K562 (cell line): ENCODE results near the gene HRH3.

Source experiments
- ARID4B ChIP-seq: sonication (generic); formaldehyde crosslinking; IDR thresholded peaks from 2 replicates; pipeline ENCODE4 v1.8.0; 2022; ENCODE audit warnings: mild to moderate bottlenecking, missing genetic modification reagents
- BACH1 ChIP-seq: fragments of 200-800 bp; sonication (Bioruptor generic); IDR thresholded peaks from 2 replicates; pipeline ENCODE4 v1.6.1; 2016; ENCODE audit warnings: missing genetic modification characterization, missing compliant biosample characterization
- CSDE1 ChIP-seq, 2 experiments: fragments of 450-650 bp; IDR thresholded peaks; 2 replicates each; pipeline ENCODE4 v1.6.1; 2016; ENCODE audit warnings: mild to moderate bottlenecking in 1 of 2
- CTCF ChIP-seq, 3 experiments: IDR thresholded peaks in 2 of 3; conservative IDR thresholded peaks in 1 of 3; 2 replicates each; pipeline ENCODE4 v1.5.1; 2011 to 2012; ENCODE audit warnings: low read length in 3 of 3, mild to moderate bottlenecking in 3 of 3, control low read depth in 2 of 3, improper control_type of control experiment in 1 of 3, inconsistent platforms in 1 of 3, low read depth in 1 of 3, mixed read lengths in 1 of 3, moderate library complexity in 1 of 3; ENCODE audit not compliant: insufficient read depth in 2 of 3
- E2F6 ChIP-seq, 2 experiments: IDR thresholded peaks; 2 replicates each; pipeline ENCODE4 v1.6.1; 2011; ENCODE audit warnings: borderline replicate concordance in 1 of 2, control low read depth in 1 of 2, low read depth in 1 of 2, low read length in 1 of 2, mild to moderate bottlenecking in 1 of 2, mixed read lengths in 1 of 2, moderate library complexity in 1 of 2; ENCODE audit not compliant: insufficient read depth in 1 of 2, insufficient read length in 1 of 2, poor library complexity in 1 of 2, severe bottlenecking in 1 of 2; ENCODE audit errors: extremely low read depth in 1 of 2
- EZH2 ChIP-seq: IDR thresholded peaks from 2 replicates; pipeline ENCODE4 v1.6.1; 2012; ENCODE audit warnings: low read depth, mild to moderate bottlenecking, inconsistent platforms, low read length, borderline replicate concordance
- FOXP4 ChIP-seq: sonication (generic); formaldehyde crosslinking; IDR thresholded peaks from 2 replicates; pipeline ENCODE4 v1.8.0; 2022; ENCODE audit warnings: mild to moderate bottlenecking, missing genetic modification reagents, borderline replicate concordance
- MYC ChIP-seq, 2 experiments: fragments of 250-450 bp in 1 of 2; sonication (Bioruptor Pico) in 1 of 2; IDR thresholded peaks; 2 replicates each; pipeline versions ENCODE4 v1.5.1 to v1.6.1; 2012 to 2021; ENCODE audit warnings: low read depth in 2 of 2, borderline replicate concordance in 1 of 2, improper control_type of control experiment in 1 of 2, low read length in 1 of 2, mild to moderate bottlenecking in 1 of 2, moderate library complexity in 1 of 2
- NR2F6 ChIP-seq: fragments of 450-650 bp; formaldehyde crosslinking; IDR thresholded peaks from 2 replicates; pipeline ENCODE4 v1.4.0; 2020; ENCODE audit warnings: mild to moderate bottlenecking
- RCOR1 ChIP-seq, 2 experiments: IDR thresholded peaks; 2 replicates each; pipeline ENCODE4 v1.6.1; 2012; ENCODE audit warnings: low read depth in 2 of 2, low read length in 2 of 2, borderline replicate concordance in 1 of 2, improper control_type of control experiment in 1 of 2
- SIN3A ChIP-seq, 2 experiments: fragments of 150-350 bp in 1 of 2; IDR thresholded peaks; 2 replicates each; pipeline ENCODE4 v1.6.1; 2011 to 2016; ENCODE audit warnings: borderline replicate concordance in 2 of 2, low read depth in 2 of 2, low read length in 2 of 2, mild to moderate bottlenecking in 2 of 2, moderate library complexity in 2 of 2; ENCODE audit not compliant: control insufficient read depth in 1 of 2
- TCF7L2 ChIP-seq: fragments of 150-350 bp; IDR thresholded peaks from 2 replicates; pipeline ENCODE4 v1.6.1; 2016; ENCODE audit warnings: low read depth, mild to moderate bottlenecking, low read length, moderate library complexity
- ZNF134 ChIP-seq: fragments of 250-450 bp; sonication (Bioruptor Pico); conservative IDR thresholded peaks from 2 replicates; pipeline ENCODE4 v1.4.0; 2020
- ZNF146 ChIP-seq: IDR thresholded peaks from one replicate; pipeline ENCODE4 v1.6.1; 2018; ENCODE audit warnings: missing compliant biosample characterization; ENCODE audit not compliant: unreplicated experiment

- TF ChIP-seq CTCF (IDR thresholded peaks at IDR 0.05 in 2 of 3, conservative IDR thresholded peaks at IDR 0.05 in 1 of 3; ENCODE audit: insufficient read depth in 2 of 3, low read depth in 1 of 3, low read length in 3 of 3) (no peak), ZNF134 (no peak), SIN3A (IDR thresholded peaks at IDR 0.05; ENCODE audit: borderline replicate concordance in 2 of 2, control insufficient read depth in 1 of 2, low read depth in 2 of 2, low read length in 2 of 2) (no peak), MYC (IDR thresholded peaks at IDR 0.05; ENCODE audit: low read depth, low read length) (no peak), MYC (CRISPR knock-in tag; IDR thresholded peaks at IDR 0.05; ENCODE audit: borderline replicate concordance, low read depth) (no peak), TCF7L2 (no peak), NR2F6 (CRISPR knock-in tag) (no peak), RCOR1 (IDR thresholded peaks at IDR 0.05; ENCODE audit: borderline replicate concordance in 1 of 2, low read depth in 2 of 2, low read length in 2 of 2) (no peak), FOXP4 (no peak), E2F6 (IDR thresholded peaks at IDR 0.05; ENCODE audit: borderline replicate concordance in 1 of 2, extremely low read depth in 1 of 2, insufficient read depth in 1 of 2, insufficient read length in 1 of 2, low read depth in 1 of 2, low read length in 1 of 2, poor library complexity in 1 of 2, severe bottlenecking in 1 of 2) (no peak), ZNF146 (no peak), ARID4B (CRISPR knock-in tag) (no peak), CSDE1 (IDR thresholded peaks at IDR 0.05) (no peak), BACH1 (tag) (no peak), EZH2 (no peak)
Observed at GRCh38 chr20:62232770-62233645, 12.9 kb upstream of the HRH3 start.
